Tibial nerve (tissue), 4 donors: ENCODE data around the gene HCN1.

ENCODE experiments used
- CTCF ChIP-seq, 5 experiments: fragments of 200-600 bp in 3 of 5; fragments of 450-650 bp in 2 of 5; sonication (generic) in 3 of 5; IDR thresholded peaks; one replicate each; pipeline ENCODE4 v1.5.1; 2016 to 2019; ENCODE audit warnings: antibody characterized with exemption in 5 of 5, mild to moderate bottlenecking in 3 of 5, moderate library complexity in 2 of 5
- EP300 ChIP-seq, 2 donors: sonication (generic); formaldehyde crosslinking; IDR thresholded peaks; one replicate each; pipeline ENCODE4 v1.6.1; 2017; ENCODE audit warnings: antibody characterized with exemption in 2 of 2, mild to moderate bottlenecking in 1 of 2
- POLR2A ChIP-seq, 2 donors: fragments of 450-650 bp; IDR thresholded peaks; one replicate each; pipeline ENCODE4 v1.6.1; 2017; ENCODE audit warnings: antibody characterized with exemption in 2 of 2, mild to moderate bottlenecking in 2 of 2, moderate library complexity in 2 of 2

DNA sequence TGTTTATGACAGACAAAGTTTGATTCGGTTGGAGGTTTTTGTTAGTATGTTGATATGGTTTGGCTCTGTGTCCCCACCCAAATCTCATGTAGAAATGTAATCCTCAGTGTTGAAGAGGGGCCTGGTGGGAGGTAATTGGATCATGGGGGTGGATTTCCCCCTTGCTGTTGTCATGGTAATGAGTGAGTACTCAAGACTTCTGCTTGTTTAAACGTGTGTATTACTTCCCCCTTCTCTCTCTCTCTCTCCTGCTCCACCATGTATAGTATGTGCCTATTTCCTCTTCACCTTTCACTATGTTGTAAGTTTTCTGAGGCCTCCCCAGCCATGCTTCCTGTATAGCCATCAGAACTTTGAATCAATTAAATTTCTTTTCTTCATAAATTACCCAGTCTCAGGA lies 415.1 kb downstream of the HCN1 start:
- no peak for TF ChIP-seq CTCF (IDR thresholded peaks at IDR 0.05)
- no peak for TF ChIP-seq POLR2A (IDR thresholded peaks at IDR 0.05)
- TF ChIP-seq EP300 (IDR thresholded peaks at IDR 0.05), result no peak
